HUES64 (cell line): ENCODE data around the gene ACAP1.

Experiments
- H3K27ac ChIP-seq: 2 replicates; pipeline ENCODE4 v1.7.0; 2013; ENCODE audit warnings: low read depth, low read length, inconsistent platforms
- H3K27me3 ChIP-seq: 2 replicates; pipeline ENCODE4 v1.6.1; 2013; ENCODE audit warnings: mild to moderate bottlenecking, low read length; ENCODE audit not compliant: insufficient read depth
- H3K36me3 ChIP-seq: 2 replicates; pipeline ENCODE4 v1.6.1; 2013; ENCODE audit warnings: mild to moderate bottlenecking, low read length; ENCODE audit not compliant: insufficient read depth
- H3K4me1 ChIP-seq: 2 replicates; pipeline ENCODE4 v1.6.1; 2013; ENCODE audit warnings: mild to moderate bottlenecking, low read length, moderate library complexity; ENCODE audit not compliant: insufficient read depth
- H3K4me3 ChIP-seq: 2 replicates; pipeline ENCODE4 v1.5.1; 2013; ENCODE audit warnings: mild to moderate bottlenecking, low read length, moderate library complexity
- H3K9ac ChIP-seq: 2 replicates; pipeline ENCODE4 v1.6.1; 2013; ENCODE audit warnings: mild to moderate bottlenecking, low read depth, low read length
- H3K9me3 ChIP-seq: 2 replicates; pipeline ENCODE4 v1.6.1; 2013; ENCODE audit warnings: low read depth, low read length; ENCODE audit not compliant: insufficient read depth
- WGBS: fragments of 150-250, 120-280 bp; methylation state at CpG from one replicate; pipeline ENCODE4 v1.1.7; 2013; ENCODE audit warnings: missing lambda C conversion rate; 5-methylcytosine and 5-hydroxymethylcytosine counted together

The ACAP1 gene

DNA sequence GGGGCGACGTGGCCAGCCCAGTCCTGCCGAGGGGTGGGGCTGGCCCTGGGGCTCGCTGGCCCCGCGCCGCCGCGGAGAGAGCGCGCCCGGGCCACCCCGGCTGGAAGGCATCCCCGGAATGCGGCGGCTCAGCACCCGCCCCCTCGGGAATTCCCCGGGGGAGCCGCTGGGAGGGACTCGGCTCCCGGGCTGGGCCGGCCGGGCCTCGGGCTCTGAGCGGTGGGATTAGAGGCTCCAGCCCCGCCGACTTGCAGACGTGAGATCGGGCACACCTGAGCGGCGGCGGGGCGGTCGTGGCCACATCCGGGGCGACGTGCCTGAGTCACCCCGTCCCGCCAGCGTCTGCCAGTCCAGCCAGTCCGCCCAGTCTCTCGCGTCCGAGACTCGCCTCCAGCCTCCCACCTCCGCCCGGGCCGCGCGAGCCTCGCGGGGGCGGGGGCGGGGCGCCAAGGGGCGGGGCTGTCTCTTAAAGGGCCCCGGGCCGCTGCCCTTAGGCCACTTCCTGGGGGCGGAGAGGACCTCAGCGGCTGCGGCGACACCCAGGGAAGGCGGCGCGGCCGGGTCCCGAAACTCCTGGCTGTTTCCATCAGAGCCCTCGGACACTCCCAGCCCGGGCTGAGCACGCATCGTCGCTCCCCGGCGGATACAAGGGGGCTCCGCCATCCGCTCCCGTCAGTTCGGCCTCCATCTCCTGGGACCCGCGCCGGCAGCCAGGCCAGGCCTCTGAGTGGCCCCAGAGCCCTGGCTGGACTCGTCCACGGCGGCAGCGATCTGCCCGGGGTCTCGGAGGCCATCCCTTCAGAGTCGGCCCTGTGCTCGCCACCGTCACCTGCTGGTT lies 15.6 kb downstream of the ACAP1 start, which contains the start of gene KCTD11:
Gene KCTD11 (plus strand): TSS at position 498 of the 838 bp plus-strand sequence.
- H3K9me3 ChIP-seq = no peaks in the 10 kb centered on the region
- H3K36me3 ChIP-seq = no peaks in the 10 kb centered on the region
- H3K9ac ChIP-seq = peak within 1 kb of the TSS; percentile 88
- WGBS = under 1% methylated on average over 91 of the region's 91 CpGs
- peaks cover 12% of the 10 kb centered on the region for H3K4me1 ChIP-seq
- peak within 1 kb of the TSS; percentile 94 for H3K27ac ChIP-seq
- H3K27me3 ChIP-seq = 0 out of 2 replicates have a peak, but pooled peaks cover 3% of the 10 kb centered on the region
- H3K4me3 ChIP-seq = peak within 1 kb of the TSS; percentile 91

DNA sequence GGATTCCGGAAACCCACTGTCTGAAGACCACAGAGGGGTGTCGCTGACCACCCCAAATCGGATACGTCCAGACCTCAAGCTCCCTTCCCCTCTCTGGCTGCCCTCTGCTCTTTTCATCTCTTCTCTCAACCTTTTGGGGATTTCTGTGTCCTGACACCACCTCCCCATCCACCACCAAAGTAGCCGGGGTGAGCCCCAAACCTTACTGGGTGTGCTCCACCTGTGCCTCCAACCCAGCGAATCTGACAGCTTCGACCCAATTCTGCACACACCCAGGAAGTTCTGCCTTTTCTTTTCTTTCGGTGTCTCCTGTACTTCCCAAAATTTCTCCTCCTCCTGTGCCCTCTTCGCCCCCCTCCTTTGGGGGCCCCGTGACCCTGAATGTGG lies 16.2 kb downstream of the ACAP1 start:
- Histone ChIP-seq H3K4me3 (peak overlapping the region; percentile 91), H3K27me3 (0 out of 2 replicates have a peak, but pooled peaks cover 3% of the 10 kb centered on the region), H3K4me1 (peaks cover 12% of the 10 kb centered on the region), H3K9me3 (no peaks in the 10 kb centered on the region), H3K9ac (peak overlapping the region; percentile 88; the same call in 1 of the 2 replicates), H3K36me3 (no peaks in the 10 kb centered on the region), H3K27ac (peak overlapping the region; percentile 94; the same call in 1 of the 2 replicates)
- WGBS = 43% methylated on average over 10 of the region's 10 CpGs

DNA sequence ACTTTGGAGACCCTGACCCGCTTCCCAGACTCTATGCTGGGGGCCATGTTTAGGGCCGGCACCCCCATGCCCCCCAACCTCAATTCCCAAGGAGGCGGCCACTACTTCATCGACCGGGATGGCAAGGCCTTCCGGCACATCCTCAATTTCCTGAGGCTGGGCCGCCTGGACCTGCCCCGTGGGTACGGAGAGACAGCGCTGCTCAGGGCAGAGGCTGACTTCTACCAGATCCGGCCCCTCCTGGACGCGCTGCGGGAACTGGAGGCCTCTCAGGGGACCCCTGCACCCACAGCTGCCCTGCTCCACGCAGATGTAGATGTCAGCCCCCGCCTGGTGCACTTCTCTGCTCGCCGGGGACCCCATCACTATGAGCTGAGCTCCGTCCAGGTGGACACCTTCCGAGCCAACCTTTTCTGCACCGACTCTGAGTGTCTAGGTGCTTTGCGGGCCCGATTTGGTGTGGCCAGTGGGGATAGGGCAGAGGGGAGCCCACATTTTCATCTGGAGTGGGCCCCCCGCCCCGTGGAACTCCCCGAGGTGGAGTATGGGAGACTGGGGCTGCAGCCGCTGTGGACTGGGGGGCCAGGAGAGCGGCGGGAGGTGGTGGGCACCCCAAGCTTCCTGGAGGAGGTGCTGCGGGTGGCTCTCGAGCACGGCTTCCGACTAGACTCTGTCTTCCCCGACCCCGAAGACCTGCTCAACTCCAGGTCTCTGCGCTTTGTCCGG lies 16.7 kb downstream of the ACAP1 start:
- no peak overlapping the region for H3K27ac ChIP-seq
- WGBS = 94% methylated on average over 37 of the region's 37 CpGs
- H3K4me3 ChIP-seq = peak overlapping the region; percentile 91
- H3K36me3 ChIP-seq = no peaks in the 10 kb centered on the region
- H3K9me3 ChIP-seq = no peaks in the 10 kb centered on the region
- H3K4me1 ChIP-seq = peaks cover 12% of the 10 kb centered on the region
- 0 out of 2 replicates have a peak, but pooled peaks cover 3% of the 10 kb centered on the region for H3K27me3 ChIP-seq
- H3K9ac ChIP-seq = no peak overlapping the region

DNA sequence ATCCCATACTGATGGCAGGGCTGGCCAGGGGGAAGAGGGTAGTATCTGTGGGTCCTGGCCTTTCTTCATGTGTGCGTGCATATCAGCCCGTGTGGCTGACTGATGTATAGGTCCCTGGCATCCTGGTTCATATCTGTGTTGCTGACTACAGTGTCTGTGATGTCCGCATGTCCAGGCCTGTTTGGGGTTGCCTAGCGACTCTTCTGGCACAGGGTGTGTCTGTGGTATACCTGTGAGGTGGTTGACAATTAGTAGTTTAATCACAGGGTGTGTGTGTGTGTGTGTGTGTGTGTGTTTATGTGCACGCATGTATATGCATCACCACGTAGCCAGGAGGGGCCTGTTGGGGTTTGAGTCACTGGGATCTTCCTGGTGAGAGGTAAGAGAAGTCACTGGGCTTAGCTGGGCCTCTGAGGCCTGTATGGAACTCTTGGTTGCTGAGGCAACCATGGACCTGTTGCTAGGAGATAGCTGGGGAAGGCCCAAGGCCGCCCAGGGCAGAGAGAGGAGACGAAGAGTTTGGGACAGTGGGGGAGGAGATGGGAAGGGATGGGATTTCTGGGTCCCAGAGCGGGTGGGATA lies 18.0 kb downstream of the ACAP1 start:
- Histone ChIP-seq H3K4me1 (peaks cover 10% of the 10 kb centered on the region), H3K36me3 (no peaks in the 10 kb centered on the region), H3K27me3 (0 out of 2 replicates have a peak, but pooled peaks cover 3% of the 10 kb centered on the region), H3K9ac (no peak overlapping the region), H3K27ac (no peak overlapping the region), H3K9me3 (no peaks in the 10 kb centered on the region), H3K4me3 (no peak overlapping the region)
- 78% methylated on average over 9 of the region's 9 CpGs for WGBS

DNA sequence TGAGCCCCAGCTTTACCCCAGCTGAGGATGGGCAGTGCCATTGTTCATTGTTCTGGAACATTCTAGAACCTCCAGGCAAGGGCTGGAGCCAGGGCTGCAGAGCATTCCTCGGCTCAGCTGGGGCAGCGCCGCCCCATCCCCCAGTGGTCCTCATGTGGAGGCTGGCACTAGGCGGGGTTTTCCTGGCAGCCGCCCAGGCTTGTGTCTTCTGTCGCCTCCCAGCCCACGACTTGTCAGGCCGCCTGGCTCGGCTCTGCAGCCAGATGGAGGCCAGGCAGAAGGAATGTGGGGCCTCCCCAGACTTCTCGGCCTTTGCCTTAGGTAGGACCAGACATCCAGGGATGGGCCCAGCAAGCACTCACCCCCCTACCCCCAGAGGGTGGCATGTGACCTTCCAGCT lies 18.7 kb downstream of the ACAP1 start, which contains the start of gene TMEM95:
Gene TMEM95 (plus strand): TSS at position 104 of the 400 bp plus-strand sequence. CDS start 49 bp downstream, at position 153.
- peaks cover 3% of the 10 kb centered on the region; the same call in 1 of the 2 replicates for H3K4me1 ChIP-seq
- H3K4me3 ChIP-seq = no peak within 1 kb of the TSS
- no peaks in the 10 kb centered on the region for H3K36me3 ChIP-seq
- H3K27ac ChIP-seq = no peak within 1 kb of the TSS
- H3K27me3 ChIP-seq = 0 out of 2 replicates have a peak, but pooled peaks cover 3% of the 10 kb centered on the region
- H3K9me3 ChIP-seq = no peaks in the 10 kb centered on the region
- no peak within 1 kb of the TSS for H3K9ac ChIP-seq
- 79% methylated on average over 10 of the region's 10 CpGs for WGBS

DNA sequence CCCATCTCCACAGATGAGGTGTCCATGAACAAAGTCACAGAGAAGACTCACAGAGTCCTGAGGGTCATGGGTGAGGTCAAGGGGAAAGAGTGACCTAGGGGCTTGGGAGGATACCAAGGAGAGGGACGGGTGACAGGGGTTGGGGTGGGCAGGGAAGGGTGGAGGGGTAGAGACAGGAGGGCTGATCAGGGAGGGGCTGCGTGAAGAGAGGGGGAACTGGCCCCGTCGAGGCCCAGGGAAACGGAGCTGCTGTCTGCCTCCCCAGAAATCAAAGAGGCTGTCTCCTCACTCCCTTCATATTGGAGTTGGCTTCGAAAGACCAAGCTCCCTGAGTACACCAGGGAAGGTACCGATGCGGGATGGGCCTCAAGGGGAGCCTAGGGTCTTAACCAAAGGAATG lies 19.2 kb downstream of the ACAP1 start:
- H3K9ac ChIP-seq = no peak overlapping the region
- no peaks in the 10 kb centered on the region for H3K36me3 ChIP-seq
- H3K9me3 ChIP-seq = no peaks in the 10 kb centered on the region
- no peak overlapping the region for H3K4me3 ChIP-seq
- peaks cover 3% of the 10 kb centered on the region; the same call in 1 of the 2 replicates for H3K4me1 ChIP-seq
- 0 out of 2 replicates have a peak, but pooled peaks cover 3% of the 10 kb centered on the region for H3K27me3 ChIP-seq
- H3K27ac ChIP-seq = no peak overlapping the region
- 78% methylated on average over 8 of the region's 8 CpGs for WGBS

DNA sequence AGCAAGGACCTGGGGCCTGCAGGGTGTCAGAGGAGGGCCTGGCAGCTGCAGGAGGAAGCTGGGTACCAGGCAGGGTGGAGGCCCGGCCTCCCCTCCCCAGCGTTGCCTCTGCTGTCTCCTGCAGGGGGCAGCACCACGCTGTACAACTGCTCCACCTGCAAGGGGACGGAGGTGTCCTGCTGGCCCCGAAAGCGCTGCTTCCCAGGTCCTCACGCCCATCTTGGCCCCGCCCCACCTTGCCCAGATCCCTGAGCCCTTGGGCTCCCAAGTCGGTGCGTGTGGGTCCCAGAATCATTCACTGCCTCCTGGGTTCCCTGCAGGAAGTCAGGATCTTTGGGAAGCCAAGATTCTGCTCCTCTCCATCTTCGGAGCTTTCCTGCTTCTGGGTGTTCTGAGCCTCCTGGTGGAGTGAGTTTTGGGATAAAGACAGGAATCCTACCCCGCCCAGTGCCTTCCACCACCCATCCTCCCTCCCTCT lies 19.8 kb downstream of the ACAP1 start:
- Histone ChIP-seq H3K4me3 (peak overlapping the region; percentile 28; the same call in 1 of the 2 replicates), H3K9me3 (no peaks in the 10 kb centered on the region), H3K27me3 (no peaks in the 10 kb centered on the region), H3K9ac (no peak overlapping the region), H3K4me1 (peaks cover 3% of the 10 kb centered on the region; the same call in 1 of the 2 replicates), H3K36me3 (no peaks in the 10 kb centered on the region), H3K27ac (no peak overlapping the region)
- WGBS = 6% methylated on average over 11 of the region's 12 CpGs

DNA sequence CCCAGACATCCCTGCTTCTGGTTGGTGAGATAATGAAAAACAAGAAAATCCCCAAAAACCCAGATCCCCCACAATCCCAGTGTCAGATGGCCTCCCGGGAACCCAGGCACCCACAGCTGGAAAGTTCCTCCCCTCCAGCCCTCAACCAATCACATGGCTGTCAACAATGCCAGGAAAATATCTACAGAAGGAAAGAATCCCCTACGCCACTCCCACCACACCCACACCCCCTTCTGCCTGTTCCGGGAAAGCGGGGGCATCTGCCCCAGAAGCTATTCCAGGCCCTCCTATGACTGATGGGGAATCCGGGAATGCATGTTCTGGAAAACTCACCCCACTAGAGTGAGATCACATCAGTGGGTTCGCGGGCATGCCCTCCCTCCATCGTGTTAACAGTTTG lies 20.4 kb downstream of the ACAP1 start:
- Histone ChIP-seq H3K27ac (no peak overlapping the region), H3K36me3 (no peaks in the 10 kb centered on the region), H3K9me3 (no peaks in the 10 kb centered on the region), H3K4me3 (no peak overlapping the region), H3K4me1 (peaks cover 3% of the 10 kb centered on the region; the same call in 1 of the 2 replicates), H3K9ac (no peak overlapping the region), H3K27me3 (no peaks in the 10 kb centered on the region)
- WGBS = 88% methylated on average over 8 of the region's 8 CpGs

DNA sequence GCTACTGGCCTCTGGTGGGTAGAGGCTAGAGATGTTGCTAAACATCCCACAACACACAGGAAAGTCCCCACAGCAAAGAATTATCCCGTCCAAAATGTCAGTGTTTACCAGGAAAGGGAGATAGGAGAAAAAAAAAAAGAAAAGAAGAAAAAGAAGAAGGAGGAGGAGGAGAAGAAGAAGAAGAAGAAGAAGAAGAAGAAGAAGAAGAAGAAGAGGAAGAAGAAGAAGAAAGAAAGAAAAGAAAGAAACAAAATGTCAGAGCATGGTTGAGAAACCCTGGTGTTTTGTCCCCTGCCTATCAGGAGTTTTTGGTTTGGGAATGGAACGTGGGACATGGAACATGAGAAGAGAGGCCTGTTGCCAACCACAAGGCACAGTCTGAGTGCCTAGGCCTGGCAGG lies 21.1 kb downstream of the ACAP1 start:
- no peak overlapping the region for H3K27ac ChIP-seq
- H3K4me1 ChIP-seq = peaks cover 3% of the 10 kb centered on the region; the same call in 1 of the 2 replicates
- H3K9ac ChIP-seq = no peak overlapping the region
- no peaks in the 10 kb centered on the region for H3K9me3 ChIP-seq
- no peaks in the 10 kb centered on the region for H3K36me3 ChIP-seq
- 86% methylated on average over 2 of the region's 2 CpGs for WGBS
- no peak overlapping the region for H3K4me3 ChIP-seq
- H3K27me3 ChIP-seq = no peaks in the 10 kb centered on the region

DNA sequence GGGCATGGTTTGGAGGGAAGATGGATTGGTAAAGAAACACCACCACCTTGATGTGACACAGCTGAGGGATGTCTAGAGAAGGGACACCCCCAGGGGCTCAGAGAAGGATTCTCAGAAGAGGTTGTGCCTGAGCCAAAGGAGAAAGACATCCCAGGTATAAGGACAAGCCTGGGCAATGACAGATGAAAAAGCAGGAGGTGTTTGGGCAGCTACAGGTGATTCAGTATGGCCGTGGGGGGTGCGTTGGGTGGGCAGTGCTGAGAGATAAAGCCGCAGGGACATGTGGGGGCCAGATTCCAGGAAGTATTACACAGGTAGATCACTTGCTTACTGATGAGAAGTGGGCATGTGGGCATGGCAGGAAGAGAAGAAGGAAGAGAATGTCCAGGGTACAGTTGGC lies 25.6 kb downstream of the ACAP1 start:
- H3K27ac ChIP-seq = no peak overlapping the region
- no peaks in the 10 kb centered on the region for H3K9me3 ChIP-seq
- H3K27me3 ChIP-seq = no peaks in the 10 kb centered on the region
- H3K9ac ChIP-seq = no peak overlapping the region
- H3K4me1 ChIP-seq = no peaks in the 10 kb centered on the region; the same call in 1 of the 2 replicates
- H3K4me3 ChIP-seq = no peak overlapping the region
- whole genome bisulfite sequencing = 85% methylated on average over 3 of the region's 3 CpGs
- H3K36me3 ChIP-seq = no peaks in the 10 kb centered on the region
